NOMO-1 treated with dmso at 0.1 percent for 144 hours (cell line): ENCODE results near the gene SLC12A4.
"Not testable (repeated sequence)": the region's sequence is repeated elsewhere in the genome, so short reads cannot be mapped to it uniquely, and the experiment has no call there.

Source experiments
- DNase-seq: peaks from one replicate; lab custom pipeline; 2025; ENCODE audit not compliant: unreplicated experiment; lab: John Stamatoyannopoulos, UW

SLC12A4 gene

DNA sequence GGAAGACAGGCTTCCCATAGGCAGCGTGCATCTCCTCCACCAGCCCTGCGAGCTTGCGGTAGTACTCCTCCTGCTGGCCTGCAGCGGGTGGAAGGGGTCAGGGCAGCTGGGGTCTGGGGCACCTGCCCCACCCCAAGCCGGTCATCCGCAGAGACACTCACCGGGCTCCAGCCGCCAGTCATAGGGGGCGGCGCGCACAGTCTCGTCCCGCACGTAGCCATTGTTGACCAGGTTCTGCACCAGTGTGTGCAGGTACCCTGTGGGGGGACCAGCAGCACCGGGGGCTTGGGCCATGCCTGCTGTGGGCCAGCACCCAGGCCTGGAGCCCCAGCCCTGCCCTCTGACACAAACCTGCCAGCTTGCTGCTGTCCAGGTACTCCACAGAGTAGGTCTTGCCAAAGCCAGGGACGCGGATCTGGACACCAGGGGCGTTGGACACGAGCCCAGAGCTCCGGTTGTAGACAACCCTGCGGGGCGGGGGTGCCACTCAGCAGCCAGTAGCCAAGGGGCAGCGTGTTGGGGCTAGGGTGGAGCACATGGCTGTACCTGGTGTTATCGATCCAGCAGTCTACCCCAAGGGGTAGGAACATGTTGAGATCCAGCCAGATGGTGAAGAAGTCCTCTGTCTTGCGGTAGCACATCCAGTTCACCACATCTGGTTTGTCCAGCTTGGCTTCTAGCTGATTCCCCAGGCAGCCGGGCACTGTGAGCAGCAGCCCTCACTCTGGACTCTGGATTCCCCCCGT is 25.8 kb downstream of the SLC12A4 start:
- DNase-seq: no peak

DNA sequence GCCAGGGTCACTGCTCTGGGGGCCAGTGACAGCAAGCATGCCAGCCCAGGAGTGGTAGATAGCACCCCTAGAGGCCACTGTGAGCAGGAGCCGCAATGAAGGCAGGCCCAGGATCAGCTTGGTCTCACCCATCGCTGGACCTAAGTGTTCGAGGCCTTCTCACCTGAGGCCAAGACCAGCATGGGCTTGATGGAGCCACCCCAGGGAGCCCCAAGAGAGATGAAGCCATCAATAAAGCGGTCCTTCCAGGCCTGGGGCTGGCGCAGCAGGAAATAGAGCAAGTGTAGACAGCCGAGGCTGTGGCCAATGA is 26.3 kb downstream of the SLC12A4 start:
- no peak for DNase-seq

DNA sequence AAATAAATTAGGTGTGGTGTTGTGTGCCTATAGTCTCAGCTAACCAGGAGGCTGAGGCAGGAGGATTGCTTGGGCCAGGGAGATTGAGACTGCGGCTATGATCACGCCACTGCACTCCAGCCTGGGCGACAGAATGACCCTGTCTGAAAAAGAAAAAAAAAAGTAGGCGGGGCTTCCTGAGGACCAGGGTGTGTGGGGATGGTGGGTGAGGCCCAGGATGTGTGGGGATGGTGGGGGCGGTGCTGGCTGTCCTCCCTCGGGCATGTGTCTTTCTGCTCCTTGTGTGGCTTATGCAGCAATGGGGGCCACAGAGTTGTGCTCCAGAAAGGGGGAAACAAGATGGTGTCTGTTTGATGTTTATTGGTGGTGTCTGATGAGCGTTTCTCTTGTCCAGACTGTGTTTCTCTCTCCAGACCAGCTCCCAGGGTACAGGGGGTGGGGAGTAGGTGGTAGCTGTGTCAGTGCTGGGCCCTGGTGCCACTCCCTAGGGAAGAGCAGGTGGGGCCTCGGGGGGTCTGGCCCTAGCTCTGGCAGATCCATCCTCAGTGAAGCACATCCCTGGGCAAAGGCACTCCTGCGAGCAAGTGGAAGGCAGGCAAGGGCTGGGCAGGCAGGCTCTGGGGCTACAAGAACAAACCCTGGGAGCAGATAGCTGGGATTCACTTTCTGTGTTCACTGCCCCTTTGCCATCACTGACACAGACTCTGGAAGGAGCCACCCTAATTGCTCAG is 26.8 kb downstream of the SLC12A4 start:
- DNase-seq: no peak

DNA sequence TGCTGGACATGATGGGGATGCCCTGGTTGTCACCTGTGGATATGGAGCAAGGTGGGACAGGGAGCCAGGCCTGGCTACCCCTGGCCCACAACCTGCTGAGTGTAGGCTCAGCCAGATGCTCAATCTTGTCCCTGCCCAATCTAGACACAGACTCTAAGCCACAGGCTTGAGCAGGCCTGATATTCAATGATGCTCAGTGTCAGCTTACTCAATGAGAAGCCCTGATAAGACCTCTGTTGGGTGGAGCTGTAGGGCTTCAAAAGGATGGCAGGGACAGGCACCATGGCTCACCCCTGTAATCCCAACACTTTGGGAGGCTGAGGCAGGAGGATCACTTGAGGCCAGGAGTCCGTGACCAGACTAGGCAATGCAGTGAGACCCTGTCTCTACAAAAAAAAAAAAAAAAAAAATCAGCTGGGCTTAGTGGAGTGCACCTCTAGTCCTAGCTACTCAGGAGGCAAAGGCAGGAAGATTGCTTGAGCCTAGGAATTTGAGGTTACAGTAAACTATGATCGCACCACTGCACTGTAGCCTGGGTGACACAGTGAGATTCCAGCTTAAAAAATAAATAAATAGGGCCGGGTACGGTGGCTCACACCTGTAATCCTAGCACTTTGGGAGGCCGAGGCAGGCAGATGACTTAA is 27.9 kb downstream of the SLC12A4 start:
- DNase-seq: no peak

DNA sequence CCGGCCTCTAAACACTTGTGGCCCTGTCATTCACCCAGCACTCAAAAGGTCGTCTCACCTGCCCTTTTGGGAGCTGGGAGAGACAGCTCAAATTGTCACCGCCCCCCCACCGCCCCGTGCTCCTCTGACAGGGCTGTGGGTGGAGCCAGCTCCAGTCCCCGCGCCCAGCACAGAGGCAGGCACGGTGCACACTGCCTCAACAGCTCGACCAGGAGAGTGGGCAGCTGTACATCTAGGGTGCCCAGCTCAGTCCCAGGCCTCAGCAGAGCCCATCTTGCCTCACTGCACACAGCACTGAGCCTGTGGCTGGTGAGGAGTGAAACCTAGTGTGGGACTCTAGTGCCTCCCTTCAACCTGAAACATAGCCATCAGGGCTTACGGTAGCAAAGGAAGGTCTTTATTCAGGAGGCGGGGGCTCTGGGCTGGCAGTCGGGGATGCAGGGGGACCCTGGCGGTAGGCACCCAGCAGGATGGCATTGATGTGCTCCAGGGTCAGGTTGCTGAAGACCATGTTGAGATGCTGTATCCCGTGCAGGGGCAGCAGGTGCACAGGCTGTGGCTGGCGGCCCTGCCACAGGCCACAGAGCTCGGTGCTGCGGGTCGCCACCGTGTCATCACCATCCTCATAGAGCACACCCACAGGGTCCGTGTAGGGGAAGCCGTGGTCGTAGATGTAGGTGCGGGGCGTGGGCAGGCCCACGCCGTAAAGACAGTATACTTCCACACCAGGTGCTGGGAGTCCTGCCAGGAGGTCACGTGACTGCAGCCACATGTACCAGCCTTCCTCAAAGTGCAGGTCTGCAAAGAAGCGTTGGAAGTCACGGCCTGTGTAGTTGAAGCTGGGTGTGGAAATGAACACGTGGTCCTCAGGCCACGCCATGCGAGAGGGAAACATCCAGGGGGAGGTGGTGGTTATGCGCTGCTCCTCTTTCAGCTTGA is 28.7 kb downstream of the SLC12A4 start:
- DNase-seq: no peak

DNA sequence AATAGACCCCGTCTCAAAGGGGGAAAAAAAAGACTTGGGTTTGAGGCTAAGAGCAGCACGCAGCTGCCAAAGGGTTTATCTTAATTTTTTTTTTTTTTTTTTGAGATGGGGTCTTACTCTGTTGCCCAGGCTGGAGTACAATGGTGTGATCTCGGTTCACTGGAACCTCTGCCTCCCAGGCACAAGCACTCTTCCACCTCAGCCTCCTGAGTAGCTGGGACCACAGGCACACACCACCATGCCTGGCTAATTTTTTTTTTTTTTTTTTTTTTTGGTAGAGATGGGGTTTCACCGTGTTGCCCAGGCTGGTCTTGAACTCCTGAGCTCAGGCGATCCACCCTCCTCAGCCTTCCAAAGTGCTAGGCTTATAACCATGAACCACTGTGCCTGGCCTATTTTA is 30.7 kb downstream of the SLC12A4 start:
- DNase-seq: not testable (repeated sequence)

DNA sequence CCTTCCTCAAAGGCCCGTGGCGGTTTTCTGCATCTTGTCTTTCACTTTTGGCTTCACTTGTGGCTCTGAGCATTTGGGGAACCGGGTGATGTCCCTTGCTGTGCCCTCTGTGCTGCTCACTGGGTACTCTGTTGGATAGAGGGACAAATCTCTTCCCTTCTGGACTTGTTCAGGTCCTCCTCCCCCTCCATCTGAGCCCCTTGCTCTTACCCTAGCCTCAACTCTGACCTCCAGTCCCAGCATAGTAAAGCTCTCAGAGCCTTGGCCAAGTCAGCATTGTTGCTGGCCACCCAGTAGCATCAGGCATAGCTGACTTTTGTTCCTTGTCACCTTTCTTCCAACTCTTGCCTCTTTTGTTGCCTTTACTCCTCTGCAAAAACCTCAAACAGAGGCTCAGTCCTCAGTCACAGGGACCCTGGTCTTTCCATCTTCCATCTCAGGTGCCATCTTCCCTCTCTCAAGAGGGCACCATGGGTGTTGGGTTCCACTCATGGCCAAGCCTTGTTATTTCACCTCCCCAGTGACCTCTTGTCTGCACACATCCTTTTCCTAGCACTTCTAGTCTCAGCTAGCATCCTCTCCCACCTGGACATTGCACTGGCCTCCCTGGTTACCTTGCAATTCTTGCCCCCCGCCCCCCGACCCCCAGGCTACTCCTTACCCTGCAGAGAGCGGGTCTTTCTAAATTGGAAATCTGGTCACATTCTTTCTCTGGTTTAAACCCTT is 31.4 kb downstream of the SLC12A4 start:
- DNase-seq: peak; percentile 96

DNA sequence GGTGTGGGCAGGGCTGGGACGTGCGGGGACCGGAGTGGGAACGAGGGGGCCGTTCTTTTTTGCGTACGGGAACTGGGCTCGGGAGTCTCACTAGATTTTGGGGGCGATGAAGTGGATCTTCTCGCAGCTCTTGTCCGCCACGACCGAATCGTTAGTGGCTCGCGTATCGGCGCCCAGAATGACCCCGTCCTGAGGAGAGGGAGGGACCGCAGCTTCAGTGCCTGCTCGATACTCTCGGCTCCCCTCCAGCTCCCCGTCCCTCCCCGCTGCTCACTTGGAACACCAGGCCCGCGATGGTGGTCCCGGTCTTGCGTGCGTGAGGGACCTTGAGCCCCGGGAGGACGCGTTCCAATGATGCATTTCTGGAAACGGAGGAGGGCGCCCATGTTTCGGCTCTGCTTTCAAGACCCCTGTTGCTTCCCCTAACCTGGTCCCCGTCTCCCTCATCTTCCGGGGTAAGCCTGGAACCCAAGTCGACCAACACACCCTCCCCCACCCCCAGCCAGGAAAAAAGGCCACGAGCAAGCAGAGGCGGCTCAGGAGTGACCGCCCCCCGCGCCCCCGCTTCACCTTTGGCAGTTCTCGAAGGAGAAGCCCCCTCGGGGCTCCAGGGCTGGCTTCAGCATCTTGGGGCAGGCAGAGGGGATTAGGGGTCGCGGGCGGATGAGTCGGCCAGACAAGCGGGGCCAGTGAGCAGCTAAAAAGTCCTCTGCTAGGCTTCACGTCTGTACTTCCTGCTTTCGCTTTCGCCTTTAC is 32.1 kb downstream of the SLC12A4 start, which contains the start of gene PSMB10:
Gene PSMB10 (minus strand): TSS at position 727 of the 756 bp plus-strand sequence. CDS start 101 bp downstream, at position 626.
- DNase-seq: peak; percentile 66

DNA sequence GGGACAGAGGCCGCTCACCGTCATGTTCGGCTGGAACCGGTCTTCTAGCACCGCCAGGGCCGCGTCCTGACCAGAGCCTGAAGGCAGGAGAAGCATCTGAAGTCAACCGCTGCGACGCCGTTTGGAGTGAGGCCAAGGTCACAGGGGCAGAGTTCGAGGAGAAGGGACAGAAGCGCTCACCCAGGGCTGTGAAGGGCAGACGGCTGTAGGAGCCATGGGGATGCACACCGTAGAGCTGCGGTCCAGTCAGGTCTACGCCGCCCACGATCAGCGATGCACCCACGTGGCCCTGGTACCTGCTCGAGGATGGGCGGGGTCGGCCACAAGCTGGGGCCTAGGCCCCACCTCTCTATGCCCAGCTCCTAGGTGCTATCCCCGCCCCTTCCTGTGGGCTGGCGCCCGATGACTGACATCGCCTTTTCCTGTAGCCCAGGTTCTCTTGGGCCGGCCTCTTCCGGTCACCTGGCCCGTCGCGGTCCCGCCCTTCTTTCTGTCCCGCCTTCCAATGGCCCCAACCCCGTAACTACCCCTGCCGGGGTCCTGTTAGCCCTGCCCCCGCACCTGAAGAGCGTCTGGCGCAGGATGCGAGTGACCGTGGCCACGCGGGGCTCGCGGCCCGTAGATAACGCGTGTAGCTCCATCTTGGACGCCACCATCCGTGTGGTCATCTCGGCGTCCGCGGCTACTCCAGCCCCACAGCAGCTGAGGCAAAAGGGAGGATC is 32.9 kb downstream of the SLC12A4 start:
- peak; percentile 93 for DNase-seq

DNA sequence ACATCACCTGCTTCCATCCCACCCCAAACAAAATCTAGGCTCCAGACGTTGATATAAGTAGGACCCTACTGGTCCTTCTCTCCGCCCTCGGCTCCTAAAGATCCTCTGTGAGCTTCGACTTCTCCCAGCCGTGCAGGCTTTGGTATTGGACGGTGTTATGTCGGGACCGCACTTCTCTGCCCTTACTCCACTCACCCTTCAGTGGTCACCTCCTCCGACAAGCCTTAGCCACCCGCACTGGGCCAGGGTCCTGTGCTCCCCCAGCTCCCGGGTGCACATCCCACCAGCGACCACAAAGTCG is 33.4 kb downstream of the SLC12A4 start:
- DNase-seq: no peak

DNA sequence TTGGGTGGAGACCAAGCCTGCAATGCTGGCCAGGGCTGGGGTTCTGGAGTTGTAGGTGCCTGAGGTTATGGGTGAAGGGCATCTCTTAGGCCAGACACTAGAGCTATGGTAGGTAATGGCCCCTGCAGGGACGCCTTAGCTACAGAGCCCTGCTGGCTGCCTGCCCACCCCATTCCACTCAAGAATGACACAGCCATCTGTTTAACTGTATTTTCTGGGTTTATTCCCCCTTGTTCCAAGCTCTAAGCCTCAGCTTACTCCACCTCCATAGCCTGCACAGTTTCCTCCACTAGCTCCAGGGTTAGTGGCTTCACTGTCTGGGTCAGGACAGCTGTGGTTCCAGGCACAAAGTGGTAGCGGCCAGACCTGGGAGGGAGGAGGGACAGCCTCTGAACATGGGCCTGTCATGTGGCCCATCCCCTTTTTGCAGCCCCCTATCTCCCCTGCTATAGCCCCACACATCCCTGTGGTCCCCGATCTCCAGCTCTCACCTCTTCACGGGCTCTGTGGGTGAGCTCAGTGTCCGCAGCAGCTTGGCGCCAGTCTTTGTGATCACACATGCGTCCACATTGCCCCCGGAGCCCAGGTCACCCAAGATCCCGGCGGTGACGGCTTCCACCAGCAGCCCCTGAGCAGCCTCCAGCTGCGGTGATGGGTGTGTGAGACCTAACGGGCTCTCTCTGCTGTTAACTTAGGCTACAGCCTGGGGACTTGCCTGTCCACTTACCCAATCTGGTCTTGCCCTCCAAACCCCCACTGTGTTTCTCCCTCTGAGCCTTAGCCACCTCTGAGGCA is 33.9 kb downstream of the SLC12A4 start:
- DNase-seq: no peak

DNA sequence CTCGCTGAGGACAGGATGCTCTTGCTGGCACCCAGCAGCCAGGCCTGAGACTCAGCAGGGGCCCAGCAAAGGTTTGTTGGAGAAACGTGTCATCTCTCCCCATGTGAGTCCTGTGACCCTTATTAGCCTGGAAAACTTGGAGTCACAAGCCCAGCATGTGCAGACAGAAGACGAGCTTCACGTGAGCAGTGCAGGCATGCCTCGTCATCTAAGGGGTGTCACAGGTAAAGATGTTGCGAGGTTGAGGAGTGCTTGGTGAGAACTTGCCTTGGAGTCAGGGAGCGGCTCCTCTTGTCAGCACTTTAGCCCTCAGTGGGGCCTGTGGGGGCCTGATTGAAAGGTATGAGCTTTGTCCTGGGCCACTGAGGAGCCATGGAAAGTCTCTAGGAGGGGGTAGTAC is 34.6 kb downstream of the SLC12A4 start:
- DNase-seq: no peak

DNA sequence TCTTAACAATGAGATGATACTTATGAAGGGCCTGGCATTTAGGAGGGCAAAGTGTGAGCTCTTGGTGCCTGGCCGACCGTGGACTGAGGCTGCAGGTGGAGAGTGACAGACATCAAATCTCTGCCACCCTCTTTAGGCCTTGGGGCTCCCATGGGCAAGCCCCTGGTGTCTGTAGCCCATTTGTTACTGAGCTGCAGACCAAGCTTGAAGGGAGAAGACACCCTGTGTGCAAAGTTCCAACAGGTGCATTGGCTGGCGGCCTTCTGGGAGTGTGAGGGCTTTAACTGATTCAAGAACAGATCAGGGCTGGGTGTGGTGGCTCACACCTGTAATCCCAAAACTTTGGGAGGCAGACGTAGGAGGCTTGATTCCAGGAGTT is 36.0 kb downstream of the SLC12A4 start:
- no peak for DNase-seq

DNA sequence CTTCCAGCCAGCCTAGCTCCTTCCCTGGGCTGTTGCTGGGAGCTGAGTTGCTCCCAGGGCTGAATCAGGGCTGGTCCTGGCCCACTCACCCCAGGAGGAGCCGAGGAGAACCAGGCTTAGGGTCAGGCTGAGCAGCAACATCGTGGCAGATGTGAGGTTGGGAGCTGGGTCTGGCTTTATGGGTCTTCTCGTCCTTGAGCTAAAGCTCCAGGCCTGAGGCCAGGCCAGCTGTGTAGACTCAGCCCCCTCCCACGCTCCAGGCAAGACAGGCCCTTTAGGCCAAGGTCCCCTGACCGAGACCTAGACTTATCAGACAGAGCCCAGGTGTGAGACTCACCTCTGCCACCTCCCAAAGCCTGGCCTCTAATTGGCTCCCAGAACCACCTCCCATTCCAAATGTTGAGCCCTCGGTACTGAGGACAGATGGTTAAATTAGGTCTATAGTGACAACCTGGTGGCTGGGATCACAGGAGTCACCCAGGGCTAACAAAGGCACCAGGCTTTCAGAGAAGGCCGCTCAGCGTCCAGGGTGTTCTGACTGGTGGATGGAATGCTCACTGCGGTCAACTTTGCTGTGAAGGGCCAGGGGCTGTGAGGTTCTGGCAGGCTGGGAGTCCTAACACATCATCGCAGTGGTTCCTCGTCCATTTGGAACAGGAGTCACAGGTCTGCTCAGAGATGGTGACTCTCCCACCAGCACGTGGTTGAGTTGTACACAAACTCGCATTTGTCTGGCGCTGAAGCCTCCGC is 36.5 kb downstream of the SLC12A4 start, which contains the start of gene CTRL:
Gene CTRL (minus strand): TSS at position 151 of the 750 bp plus-strand sequence. CDS start 10 bp downstream, at position 141.
- no peak for DNase-seq

DNA sequence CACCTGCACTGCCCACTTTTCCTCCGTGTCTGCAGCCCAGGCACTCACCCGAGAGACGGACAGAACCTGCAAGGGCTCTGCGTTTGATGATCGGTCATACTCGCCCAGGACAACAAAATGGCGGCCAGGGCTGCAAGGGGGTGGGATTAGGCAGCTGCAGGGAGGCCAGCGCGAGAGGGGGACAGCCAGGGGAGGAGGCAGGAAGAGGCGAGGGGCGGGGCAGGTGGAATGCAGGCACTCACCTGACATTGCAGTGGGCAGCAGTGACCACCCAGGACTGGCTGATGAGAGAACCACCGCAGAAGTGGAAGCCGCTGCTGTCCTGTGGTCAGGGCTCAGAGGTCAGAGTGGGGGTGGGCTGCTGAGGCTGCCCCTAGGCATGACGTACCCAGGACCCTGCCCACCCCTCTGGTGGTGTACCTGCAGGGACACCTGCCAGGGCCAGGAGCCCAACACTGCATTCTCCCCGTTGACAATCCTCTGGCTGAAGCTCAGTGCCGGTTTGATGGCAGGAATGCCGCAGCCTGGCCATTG is 37.7 kb downstream of the SLC12A4 start:
- DNase-seq: no peak

DNA sequence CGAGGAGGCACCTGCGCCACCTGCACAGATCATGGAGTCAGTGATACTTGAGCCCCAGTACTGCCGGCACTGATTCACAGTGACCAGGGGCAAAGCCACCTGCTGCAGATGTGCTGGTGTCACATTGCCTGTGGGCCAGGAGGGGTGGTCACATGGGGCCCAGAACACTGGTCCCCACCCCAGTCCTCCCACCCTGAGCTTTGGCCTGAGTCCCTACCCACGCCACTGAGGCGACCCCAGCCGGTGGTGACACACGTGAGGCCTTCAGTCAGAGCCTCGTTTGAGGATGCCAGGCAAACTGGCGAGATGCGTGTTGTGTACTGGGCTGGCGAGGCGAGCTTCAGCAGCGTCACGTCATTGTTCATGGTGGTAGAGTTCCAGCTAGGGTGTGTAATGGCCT is 38.2 kb downstream of the SLC12A4 start:
- DNase-seq: no peak
